ENCODE measurements around the gene CFAP58.

CFAP58 gene

DNA sequence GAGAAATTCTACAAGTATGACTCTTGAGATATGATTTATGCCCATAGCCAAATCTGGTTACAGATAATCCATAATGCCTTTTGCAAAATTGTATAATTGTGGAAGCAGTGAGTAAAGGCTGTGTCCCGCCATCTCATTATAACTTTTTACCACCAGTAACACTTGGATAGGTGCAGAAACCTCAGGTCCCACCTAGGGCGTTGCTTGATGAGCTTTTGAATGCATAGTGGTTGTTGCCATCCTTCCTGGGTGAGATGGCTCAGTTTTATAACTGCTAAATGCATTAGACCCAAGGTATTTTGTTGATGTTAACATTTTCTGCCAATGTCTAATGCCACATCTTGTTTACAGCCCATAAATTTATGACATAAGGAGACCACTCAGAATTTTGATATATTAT lies 42.9 kb downstream of the CFAP58 start:
- H3K36me3 ChIP-seq: no peaks in the 10 kb centered on the region
- H3K9me3 ChIP-seq (ENCODE audit: severe bottlenecking): no peaks in the 10 kb centered on the region
- no peak overlapping the region for H3K4me3 ChIP-seq (ENCODE audit: low read depth, low read length)
- TF ChIP-seq, protein P1, sequence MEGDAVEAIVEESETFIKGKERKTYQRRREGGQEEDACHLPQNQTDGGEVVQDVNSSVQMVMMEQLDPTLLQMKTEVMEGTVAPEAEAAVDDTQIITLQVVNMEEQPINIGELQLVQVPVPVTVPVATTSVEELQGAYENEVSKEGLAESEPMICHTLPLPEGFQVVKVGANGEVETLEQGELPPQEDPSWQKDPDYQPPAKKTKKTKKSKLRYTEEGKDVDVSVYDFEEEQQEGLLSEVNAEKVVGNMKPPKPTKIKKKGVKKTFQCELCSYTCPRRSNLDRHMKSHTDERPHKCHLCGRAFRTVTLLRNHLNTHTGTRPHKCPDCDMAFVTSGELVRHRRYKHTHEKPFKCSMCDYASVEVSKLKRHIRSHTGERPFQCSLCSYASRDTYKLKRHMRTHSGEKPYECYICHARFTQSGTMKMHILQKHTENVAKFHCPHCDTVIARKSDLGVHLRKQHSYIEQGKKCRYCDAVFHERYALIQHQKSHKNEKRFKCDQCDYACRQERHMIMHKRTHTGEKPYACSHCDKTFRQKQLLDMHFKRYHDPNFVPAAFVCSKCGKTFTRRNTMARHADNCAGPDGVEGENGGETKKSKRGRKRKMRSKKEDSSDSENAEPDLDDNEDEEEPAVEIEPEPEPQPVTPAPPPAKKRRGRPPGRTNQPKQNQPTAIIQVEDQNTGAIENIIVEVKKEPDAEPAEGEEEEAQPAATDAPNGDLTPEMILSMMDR (IDR thresholded peaks at IDR 0.05; ENCODE audit: low read depth, low read length): no peak
- DNase-seq: no peak
- H3K27me3 ChIP-seq (ENCODE audit: insufficient read depth, low read depth, severe bottlenecking): no peaks in the 10 kb centered on the region
- no peak overlapping the region for H3K27ac ChIP-seq

DNA sequence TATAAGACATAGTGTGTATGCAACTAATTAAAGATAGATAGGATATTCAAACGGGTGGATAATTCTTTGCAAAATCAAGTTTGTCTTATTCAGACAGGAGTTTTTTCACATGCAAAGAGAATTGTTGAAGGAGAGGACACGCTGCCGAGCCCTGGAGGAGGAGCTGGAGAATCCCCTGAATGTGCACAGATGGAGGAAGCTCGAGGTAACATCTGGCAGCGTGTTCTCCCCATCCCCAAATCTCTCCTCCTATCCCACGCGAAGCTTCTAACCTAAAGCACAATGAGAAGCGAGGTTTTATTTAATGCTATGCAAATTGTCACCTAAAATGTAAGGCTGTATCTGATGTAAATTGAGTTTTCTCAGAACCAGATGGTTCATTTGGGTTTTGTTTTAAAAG lies 50.0 kb downstream of the CFAP58 start:
- Histone ChIP-seq H3K27ac (no peak overlapping the region), H3K9me3 (ENCODE audit: severe bottlenecking) (no peaks in the 10 kb centered on the region), H3K27me3 (ENCODE audit: insufficient read depth, low read depth, severe bottlenecking) (no peaks in the 10 kb centered on the region), H3K36me3 (no peaks in the 10 kb centered on the region), H3K4me3 (ENCODE audit: low read depth, low read length) (no peak overlapping the region)
- TF ChIP-seq, protein P1 (IDR thresholded peaks at IDR 0.05; ENCODE audit: low read depth, low read length): no peak
- no peak for DNase-seq

DNA sequence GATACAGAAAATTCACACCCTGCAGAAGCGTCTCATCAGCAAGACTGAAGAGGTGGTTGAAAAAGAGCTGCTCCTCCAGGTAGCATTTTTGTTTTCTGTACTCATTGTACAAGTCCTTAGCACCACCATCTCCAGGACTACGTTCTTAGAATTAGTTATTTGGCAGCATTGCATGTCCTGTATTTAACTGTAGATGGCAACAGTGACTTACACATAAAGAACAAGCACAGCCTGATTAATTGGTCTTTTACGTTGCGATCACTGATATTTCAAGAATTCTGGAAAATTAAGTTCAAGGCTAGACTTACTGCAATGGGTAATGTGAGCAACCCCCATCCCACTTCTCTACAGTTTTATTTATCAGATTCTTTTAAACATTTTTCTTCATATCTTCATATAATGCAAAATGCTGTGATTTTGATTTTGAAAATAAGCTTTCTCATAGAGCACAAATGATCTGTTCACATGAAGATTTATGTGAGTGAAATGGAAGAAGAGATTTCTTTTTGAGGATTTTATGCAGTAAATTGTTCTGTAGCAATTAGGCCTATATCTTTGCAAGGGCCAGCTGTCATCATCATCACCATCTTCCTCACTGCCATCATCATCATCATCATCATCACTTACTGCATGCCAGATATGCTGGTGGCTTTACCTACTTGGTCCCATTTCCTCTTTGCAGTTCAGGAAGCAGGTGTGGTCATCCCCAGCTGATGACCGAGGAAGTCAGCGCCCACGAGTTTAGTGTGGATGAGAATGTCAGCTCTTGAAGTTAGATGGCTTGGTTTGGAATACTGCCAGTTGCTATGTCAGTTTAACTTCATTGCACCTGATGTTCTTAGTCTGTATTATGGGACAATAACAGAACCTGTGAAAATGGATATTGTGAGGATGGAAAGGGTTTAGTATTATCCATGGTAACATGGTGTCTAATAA lies 53.4 kb downstream of the CFAP58 start:
- TF ChIP-seq, protein P1 (IDR thresholded peaks at IDR 0.05; ENCODE audit: low read depth, low read length): peak; percentile 59
- Histone ChIP-seq H3K36me3 (no peaks in the 10 kb centered on the region), H3K9me3 (ENCODE audit: severe bottlenecking) (no peaks in the 10 kb centered on the region), H3K4me3 (ENCODE audit: low read depth, low read length) (no peak overlapping the region), H3K27ac (no peak overlapping the region), H3K27me3 (ENCODE audit: insufficient read depth, low read depth, severe bottlenecking) (no peaks in the 10 kb centered on the region)
- no peak for DNase-seq

GRCh38 chr10:104413528-104413927 lies 59.9 kb downstream of the CFAP58 start:
- no peaks in the 10 kb centered on the region for H3K27me3 ChIP-seq (ENCODE audit: insufficient read depth, low read depth, severe bottlenecking)
- no peaks in the 10 kb centered on the region for H3K36me3 ChIP-seq
- no peak overlapping the region for H3K27ac ChIP-seq
- TF ChIP-seq, protein P1 (IDR thresholded peaks at IDR 0.05; ENCODE audit: low read depth, low read length): no peak
- no peak for DNase-seq
- H3K9me3 ChIP-seq (ENCODE audit: severe bottlenecking): no peaks in the 10 kb centered on the region
- no peak overlapping the region for H3K4me3 ChIP-seq (ENCODE audit: low read depth, low read length)

DNA sequence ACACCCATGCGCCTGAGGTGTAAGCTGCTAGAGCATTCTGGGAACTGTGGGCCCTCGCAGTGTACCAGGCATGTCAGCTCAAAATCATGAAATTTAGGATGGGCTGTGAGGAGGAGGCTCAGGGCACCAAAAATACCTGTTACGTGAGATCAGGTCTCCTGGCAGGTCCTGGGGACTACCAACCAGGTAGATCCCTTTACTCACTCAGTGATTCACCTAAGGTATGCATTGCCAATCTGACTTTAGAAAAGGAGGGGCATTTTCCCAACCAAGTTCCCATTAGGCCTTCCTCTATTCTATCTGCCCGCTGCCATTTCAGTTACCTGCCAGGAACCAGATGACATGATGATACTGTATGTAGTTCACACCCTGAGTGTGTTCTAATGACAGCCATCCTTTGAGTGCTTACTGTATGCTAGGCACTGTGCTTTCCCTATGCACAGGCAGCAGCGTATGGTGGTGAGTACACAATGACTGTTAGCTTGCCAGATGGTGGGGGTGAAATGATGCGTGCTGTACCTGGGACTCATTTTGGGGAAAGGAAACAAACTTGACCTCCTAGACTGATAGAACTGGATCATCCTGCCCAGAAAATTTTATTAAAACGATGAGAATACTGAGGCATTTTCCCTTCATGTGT lies 62.0 kb downstream of the CFAP58 start:
- Histone ChIP-seq H3K36me3 (no peaks in the 10 kb centered on the region), H3K27ac (no peak overlapping the region), H3K27me3 (ENCODE audit: insufficient read depth, low read depth, severe bottlenecking) (no peaks in the 10 kb centered on the region), H3K9me3 (ENCODE audit: severe bottlenecking) (no peaks in the 10 kb centered on the region), H3K4me3 (ENCODE audit: low read depth, low read length) (no peak overlapping the region)
- DNase-seq: no peak
- TF ChIP-seq, protein P1 (IDR thresholded peaks at IDR 0.05; ENCODE audit: low read depth, low read length): no peak
